HG03108 (cell line): Measurements from ENCODE around the gene NCAN.
"Not testable (repeated sequence)": the region's sequence is repeated elsewhere in the genome, so short reads cannot be mapped to it uniquely, and the experiment has no call there.

Experiments
- ATAC-seq: cut with Tn5 transposase; IDR thresholded peaks from one replicate; pipeline ENCODE4 v1.9.1; 2021; ENCODE audit warnings: moderate library complexity; ENCODE audit not compliant: unreplicated experiment

Gene NCAN

DNA sequence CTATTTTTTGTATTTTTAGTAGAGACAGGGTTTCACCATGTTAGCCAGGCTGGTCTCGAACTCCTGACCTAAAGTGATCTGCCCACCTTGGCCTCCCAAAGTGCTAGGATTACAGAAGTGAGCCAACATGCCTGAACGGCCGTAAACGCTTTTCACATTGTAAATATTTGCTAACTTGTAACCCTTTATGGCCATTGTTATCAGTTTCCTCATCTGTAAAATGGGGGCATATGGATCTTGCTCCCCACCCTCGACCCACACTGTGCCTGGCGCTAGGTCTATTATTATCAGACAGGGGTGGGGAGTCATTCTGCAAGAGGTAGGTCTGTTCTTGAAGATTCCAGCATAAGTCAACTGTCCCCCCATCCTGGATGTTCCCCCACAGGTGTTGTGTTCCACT lies 11.9 kb downstream of the NCAN start:
- no peak for ATAC-seq

DNA sequence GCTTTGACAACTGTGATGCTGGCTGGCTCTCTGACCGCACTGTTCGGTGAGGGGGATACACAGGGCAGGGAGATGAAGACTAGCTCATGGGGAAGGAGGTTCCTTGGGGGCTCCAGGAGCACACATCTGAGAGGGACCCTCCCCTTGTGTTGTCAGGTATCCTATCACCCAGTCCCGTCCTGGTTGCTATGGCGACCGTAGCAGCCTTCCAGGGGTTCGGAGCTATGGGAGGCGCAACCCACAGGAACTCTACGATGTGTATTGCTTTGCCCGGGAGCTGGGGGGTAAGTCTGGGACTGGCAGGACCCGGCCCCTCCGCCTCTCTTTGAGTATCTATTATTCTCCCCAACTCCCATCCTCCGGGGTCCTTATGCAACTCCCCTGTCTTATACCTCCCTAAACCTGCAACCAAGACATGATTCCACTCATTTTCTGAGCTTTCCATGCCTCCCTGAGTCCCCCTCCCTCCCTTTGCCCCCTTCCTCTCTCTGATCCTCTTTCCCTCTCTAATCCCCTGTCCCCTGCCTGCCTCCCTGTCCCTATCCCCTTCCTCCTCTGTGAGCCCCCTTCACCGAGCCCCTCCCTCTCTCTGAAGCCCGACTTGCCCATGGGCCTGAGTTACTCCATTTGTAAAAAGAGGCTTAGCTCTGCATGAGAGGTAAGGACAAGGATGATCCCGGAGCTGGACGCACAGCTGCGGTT lies 12.5 kb downstream of the NCAN start:
- no peak for ATAC-seq

DNA sequence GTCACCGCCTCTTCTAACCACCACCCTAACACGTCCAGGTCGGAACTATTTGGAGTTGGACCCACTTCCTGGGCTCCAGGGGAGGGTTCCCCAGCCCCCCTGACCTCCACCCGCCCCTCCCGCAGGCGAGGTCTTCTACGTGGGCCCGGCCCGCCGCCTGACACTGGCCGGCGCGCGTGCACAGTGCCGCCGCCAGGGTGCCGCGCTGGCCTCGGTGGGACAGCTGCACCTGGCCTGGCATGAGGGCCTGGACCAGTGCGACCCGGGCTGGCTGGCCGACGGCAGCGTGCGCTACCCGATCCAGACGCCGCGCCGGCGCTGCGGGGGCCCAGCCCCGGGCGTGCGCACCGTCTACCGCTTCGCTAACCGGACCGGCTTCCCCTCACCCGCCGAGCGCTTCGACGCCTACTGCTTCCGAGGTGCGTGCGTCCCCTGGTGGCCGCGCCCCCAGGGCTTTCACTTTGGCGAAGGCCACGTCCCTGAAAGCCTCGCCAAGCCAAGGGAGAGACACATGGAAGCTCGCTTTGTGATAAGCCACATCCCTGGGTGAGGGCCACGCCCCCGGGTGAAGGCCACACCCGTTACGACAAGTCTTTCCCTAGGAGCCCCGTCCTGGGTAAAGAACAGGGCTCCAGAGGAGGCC lies 13.2 kb downstream of the NCAN start:
- no peak for ATAC-seq

DNA sequence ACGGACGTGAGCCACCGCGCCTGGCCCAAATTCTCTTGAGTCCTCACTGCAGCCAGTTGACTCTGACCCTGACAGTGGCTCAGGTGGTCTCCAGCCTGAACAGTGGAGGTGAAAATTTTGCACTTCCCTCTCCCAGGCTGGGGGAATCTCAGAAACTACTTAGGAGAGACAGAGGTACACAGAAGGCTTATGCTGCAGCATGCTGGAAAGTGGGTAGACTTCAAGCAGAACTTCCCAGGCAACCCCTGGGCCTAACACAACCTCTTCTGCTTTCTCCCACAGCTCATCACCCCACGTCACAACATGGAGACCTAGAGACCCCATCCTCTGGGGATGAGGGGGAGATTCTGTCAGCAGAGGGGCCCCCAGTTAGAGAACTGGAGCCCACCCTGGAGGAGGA lies 14.4 kb downstream of the NCAN start:
- no peak for ATAC-seq

DNA sequence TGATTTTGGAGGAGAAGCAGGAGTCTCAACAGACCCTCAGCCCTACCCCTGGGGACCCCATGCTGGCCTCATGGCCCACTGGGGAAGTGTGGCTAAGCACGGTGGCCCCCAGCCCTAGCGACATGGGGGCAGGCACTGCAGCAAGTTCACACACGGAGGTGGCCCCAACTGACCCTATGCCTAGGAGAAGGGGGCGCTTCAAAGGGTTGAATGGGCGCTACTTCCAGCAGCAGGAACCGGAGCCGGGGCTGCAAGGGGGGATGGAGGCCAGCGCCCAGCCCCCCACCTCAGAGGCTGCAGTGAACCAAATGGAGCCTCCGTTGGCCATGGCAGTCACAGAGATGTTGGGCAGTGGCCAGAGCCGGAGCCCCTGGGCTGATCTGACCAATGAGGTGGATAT lies 14.9 kb downstream of the NCAN start:
- no peak for ATAC-seq

DNA sequence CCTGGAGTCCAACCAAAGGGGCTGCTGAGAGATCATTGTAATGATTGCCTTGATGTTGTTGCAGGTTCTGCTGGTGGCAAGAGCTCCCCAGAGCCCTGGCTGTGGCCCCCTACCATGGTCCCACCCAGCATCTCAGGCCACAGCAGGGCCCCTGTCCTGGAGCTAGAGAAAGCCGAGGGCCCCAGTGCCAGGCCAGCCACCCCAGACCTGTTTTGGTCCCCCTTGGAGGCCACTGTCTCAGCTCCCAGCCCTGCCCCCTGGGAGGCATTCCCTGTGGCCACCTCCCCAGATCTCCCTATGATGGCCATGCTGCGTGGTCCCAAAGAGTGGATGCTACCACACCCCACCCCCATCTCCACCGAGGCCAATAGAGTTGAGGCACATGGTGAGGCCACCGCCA lies 15.5 kb downstream of the NCAN start:
- ATAC-seq: no peak

DNA sequence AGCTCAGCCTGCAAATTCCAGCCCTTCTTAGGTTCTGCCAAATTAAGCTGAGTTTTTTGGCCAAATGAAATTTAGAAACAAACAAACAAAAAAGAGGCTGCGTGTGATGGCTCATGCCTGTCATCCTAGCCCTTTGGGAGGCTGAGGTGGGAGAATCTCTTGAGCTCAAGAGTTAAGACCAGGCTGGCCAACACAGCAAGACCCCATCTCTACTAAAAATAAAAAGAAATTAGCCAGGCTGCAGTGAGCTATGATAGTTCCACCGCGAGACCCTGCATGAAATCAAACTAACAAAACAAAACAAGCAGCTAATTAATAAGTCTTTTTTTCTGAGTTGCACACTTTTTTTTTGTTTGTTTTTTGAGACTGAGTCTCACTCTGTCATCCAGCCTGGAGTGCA lies 17.9 kb downstream of the NCAN start:
- no peak for ATAC-seq

DNA sequence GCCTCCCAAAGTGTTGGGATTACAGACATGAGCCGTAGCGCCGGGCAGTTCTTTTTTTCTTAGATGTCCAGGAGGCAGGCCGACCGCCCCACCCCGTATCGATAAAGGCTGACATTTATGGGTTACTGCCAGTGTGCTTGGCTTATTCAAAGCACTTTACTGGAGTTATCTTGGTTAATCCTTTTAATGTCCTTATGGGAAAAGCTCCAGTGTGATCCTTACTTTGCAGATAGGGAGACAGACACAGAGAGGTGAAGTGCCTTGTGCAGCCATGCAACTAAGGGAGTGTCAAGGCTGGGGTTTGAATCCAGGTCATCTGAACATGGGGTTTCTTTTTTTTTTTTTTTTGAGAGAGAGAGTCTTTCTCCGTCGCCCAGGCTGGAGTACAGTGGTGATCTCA lies 19.2 kb downstream of the NCAN start:
- ATAC-seq: no peak

DNA sequence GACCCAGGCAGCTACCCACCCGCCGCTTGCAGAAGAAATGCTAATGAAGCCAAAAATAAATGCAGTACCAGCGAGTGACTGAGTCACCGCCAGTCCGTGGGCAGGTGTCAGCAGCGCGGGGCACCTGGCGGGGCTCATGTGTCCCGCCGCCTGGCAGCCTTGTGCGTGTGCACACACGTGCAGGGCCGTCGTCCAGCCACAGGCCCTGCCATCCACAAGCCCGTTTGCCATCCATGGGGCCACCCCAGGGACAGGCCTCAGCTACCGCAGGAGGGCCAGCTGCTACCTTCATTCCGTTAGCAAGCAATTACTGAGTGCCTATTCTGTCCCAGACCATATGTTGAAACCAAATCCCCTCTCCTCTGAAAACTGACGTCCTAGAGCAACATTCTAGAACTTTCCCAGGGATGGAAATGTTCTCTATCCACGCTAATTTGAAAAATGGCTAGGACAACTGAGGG lies 20.5 kb downstream of the NCAN start:
- ATAC-seq: no peak

DNA sequence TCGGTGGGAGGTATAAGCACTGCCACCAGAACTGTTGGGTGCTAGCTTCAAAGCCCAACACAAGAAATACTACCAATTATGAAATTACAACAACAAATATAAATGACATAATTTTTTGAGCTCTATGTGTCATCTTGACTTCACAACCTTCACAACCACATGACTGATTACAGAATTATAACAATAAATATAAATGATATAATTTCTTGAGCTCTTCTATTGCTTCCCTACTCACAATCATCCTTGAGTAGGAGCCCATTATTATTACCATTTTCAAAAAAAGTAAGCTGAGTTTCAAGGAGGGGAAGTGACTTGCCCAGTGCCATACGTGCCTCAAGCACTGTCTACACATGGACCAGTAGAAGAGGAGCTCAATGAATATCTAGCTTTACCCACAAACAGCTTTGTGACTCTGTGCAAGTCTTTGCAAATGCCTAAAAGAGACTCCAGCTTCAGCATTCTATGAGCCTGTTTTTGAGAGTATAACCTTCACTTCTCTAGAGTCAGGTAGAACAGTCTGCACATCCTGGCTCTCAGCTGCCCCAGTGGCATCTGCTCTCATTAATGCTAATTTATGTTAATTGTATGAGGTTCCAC lies 22.6 kb downstream of the NCAN start:
- no peak for ATAC-seq

DNA sequence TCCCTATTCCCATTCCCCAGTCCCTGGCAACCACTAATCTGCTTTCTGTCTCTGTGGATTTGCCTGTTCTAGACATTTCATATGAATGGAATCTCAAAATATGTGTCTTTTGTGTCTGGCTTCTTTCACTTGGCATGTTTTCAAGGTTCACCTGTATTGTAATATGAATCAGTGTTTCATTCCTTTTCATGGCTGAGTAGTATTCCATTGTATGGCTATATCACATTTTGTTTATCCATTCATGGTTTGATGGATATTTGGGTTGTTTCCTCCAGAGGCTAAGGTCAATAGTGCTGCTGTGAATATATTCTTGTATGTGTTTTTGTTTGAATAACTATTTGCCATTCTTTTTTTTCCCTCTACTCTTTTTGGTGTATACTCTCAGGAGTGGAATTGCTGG lies 24.4 kb downstream of the NCAN start:
- no peak for ATAC-seq

DNA sequence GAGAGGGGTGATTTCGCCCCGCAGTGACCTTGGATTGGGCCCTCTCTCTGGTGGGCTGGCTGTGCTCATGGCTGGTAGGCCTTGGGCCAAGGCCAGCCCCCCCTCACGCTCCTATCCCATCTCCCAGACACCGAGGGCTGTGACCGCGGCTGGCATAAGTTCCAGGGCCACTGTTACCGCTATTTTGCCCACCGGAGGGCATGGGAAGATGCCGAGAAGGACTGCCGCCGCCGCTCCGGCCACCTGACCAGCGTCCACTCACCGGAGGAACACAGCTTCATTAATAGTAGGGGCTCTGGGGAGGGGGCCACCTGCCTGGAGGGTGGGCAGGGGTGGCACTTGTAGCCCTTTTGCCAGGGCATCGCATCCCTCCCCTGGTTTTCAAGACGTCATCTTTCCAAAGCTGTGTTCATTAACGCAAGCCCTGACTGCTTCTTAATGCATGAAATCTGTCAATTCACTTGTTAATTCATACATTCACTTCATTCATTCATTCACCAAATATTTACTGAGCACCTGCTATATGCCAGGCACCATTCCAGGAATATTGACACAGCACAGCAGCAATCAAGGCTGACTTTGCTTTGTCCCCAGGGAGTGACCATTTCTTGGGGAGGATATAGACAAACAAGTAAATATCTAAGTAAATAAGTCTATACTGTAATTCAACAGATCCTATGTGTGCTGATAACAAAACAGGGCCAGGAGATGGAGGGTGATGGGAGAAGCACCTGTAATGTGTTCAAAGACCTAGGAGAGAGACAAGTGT lies 26.6 kb downstream of the NCAN start:
- ATAC-seq: no peak

DNA sequence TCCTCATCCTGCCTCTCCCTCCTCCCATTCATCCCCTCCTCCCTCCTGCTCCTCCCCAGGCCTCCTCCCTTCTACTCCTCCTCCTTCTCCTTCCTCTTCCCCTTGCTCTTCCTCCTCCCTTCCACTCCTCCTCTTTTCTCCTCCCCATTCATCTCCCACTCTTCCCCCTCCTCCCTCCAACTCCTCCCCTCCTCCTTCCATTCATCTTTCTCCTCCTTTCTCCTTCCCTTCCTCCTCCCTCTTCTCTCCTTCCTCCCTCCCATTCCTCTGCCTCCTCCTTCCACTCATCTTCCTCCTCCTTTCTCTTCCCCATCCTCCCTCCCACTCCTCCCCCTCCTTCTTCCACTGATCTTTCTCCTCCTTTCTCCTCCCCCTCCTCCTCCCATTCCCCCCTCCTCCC lies 27.9 kb downstream of the NCAN start:
- ATAC-seq: no peak

DNA sequence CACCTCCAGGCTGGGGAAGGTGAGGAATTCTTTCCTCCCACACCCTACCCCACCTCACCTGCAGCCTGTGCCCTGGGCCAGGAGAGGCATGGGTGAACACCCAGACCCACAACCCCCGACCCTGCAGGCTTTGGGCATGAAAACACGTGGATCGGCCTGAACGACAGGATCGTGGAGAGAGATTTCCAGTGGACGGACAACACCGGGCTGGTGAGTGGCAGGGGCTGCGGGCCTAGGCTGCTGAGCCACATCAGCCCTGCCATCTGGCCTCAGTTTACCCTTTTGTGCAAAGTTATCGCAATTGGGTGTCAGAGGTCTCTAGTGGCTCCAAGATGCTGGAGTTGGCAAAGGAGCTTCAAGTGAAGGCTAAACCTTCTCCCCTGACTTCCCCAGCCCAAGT lies 28.7 kb downstream of the NCAN start:
- no peak for ATAC-seq

DNA sequence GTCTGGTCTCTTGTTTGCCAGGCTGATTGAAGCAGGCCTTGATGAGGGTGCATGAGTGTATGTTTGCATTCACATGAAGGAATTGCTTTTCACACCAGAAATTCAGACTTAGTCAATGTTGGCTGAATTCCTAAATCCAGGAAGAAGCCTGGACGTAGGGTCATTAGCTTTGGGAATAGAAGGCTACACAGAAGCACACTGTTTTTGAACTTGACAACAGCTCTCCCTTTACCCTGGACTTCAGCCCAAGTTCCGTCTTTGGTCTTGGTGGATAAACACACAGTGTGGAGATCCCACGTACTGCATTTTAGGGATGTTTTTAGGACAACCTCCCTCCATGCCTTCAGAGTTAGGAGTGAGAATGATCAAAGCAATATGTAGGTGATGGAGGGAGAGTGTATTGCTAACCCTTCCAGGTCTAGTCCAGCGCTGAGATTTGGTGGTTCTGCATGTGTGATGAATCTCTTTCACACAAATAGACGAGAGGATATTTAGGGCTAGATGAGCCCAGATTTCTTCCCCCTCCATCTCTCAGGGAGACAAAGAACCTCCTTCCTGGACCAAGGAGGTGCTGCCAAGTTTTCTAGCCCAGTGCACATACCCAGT lies 38.5 kb downstream of the NCAN start:
- no peak for ATAC-seq

DNA sequence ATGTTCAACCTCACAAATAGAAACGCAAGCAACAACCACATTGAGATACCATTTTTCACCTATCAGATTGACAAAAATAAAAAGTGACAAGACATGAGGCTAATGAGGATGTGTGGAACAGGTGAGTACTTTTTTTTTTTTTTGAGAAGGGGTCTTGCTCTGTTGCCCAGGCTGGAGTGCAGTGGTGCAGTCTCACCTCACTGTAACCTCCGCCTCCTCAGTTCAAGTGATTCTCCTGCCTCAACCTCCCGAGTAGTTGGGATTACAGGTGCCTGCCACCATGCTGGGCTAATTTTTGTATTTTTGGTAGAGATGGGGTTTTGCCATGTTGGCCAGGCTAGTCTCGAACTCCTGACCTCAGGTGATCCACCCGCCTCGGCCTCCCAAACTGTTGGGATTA lies 41.7 kb downstream of the NCAN start:
- ATAC-seq: not testable (repeated sequence)

DNA sequence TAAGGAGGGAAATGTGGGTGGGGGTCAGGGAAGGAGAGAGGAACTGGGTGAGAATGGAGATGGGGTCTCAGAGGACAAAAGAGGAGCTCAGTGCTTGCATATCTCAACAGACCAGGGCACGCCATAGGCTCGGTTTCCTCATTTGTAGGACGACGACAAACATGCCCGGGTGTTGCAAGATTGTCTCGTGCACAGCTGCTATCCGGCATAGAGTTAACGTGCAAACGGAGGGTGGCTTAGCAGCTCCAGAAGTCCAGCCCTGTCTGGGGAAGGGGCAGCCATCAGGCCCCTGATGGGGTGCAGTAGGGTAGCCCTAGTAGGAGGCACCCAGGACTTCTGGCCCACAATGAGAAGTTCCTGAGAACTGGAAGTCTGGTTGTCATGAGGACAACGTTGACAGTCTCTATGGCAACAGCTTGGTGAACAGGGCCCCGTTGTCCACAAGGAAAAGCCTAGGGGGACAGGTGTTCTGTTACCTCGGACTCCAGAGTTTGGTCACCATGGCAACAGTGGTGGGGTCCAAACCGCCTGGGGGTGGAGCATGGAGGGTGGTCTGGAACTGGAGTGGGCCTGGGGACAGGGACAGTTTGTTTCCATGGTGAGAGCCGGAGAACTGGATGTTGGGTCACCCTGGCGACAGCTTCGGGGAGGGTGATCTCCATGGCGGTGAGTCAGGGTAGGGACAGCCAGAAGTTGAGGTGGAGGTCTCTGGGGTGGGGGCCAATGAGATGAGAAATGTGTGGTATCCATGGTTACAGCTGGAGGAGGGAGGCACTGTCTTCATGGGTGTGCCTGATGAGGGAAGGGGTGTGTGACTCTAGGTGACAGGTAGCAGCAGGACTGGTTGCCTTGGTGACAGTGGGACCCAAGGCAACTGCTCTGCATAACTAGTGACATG lies 44.6 kb downstream of the NCAN start:
- no peak for ATAC-seq

DNA sequence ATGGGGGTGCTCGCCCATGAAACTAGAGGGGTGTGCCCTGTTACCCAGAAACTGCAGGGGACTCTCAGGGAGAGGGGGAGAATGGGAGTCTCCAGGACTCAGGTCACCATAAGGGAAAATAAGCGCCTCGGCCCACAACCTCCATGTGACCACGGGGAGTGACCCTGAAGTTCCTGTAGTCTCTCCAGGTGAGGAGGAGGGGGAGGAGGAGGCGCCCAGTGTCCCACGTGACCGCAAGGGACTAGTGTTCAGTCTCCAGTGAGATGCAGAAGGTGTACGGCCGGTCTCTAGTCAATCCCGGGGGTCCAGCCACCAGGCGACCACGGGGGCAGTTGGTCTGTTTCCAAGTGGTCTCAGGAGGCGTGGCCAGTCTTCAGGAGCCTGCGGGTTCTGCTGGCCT lies 45.4 kb downstream of the NCAN start:
- ATAC-seq: no peak

DNA sequence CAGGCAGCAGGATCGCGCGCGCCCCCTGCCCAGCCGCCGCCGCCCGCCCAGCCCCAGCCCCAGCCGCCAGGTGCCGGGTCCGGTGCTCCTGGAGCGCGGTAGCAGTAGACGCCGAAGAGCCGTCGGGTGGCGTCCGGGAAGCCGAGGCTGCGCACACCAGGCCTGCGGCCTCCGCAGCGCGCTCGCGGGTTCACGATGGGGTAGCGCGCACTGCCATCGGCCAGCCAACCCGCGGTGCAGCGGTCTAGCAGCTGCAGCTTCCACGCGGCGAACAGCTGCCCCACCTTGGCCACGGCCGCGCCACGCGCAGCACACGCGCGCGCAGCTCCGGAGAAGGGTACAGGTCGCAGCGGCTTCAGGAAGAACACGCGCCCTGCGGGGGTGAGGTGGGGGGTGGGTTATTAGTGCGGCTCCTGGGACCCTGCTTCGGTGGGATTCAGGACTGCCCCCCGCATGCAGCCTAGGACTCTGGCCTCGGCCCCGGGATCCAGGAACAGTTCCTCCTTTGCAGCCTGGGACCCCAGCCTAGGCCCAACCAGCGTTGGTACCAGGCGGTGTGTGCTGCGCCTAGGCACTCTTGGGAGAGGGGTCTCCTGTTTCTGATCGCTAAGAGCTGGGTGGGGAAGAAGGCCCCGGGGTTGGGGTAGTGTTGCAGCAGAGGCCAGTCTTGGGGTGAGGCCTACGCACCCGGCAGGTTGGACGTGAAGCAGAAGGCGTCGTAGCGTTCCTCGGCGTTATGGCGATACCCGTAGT lies 46.3 kb downstream of the NCAN start:
- no peak for ATAC-seq
